CD4-positive, alpha-beta T cell treated with Interferon alpha-2 for 1 hour (primary cell): ENCODE measurements around the gene NUP160.
"Not testable (repeated sequence)": the region's sequence is repeated elsewhere in the genome, so short reads cannot be mapped to it uniquely, and the experiment has no call there.

Experiments
- DNase-seq, 2 donors: peaks; one replicate each; pipeline ENCODE4 v3.0.0-alpha.2; 2020 to 2022

Gene NUP160

DNA sequence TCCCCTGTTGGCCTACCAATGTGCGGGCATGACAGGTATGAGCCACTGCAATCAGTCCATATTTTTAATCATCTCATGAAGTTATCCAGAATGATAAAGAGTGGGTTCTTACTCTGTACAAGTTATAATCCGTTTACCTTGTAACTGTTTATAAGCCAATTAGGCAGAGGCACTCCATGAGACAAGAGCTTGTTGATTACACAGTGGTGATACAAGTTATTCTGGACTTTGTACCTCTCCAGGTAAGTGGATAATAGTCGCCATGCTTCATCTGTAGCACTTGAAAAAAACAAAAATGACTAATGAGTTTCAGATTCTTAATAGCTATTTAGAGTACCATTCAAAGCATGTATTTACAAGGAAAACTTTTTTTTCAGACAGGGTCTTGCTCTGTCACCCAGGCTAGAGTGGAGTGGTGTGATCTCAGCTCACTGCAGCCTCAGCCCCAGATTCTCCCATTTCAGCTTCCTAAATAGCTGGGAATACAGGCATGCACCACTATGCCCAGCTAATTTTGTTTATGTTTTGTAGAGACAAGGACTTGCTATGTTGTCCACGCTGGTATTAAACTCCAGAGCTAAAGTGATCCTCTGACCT lies 63.3 kb downstream of the NUP160 start:
- no peak for DNase-seq

- no peak for DNase-seq
Measured at GRCh38 chr11:47783087-47783610, 65.0 kb downstream of the NUP160 start.

DNA sequence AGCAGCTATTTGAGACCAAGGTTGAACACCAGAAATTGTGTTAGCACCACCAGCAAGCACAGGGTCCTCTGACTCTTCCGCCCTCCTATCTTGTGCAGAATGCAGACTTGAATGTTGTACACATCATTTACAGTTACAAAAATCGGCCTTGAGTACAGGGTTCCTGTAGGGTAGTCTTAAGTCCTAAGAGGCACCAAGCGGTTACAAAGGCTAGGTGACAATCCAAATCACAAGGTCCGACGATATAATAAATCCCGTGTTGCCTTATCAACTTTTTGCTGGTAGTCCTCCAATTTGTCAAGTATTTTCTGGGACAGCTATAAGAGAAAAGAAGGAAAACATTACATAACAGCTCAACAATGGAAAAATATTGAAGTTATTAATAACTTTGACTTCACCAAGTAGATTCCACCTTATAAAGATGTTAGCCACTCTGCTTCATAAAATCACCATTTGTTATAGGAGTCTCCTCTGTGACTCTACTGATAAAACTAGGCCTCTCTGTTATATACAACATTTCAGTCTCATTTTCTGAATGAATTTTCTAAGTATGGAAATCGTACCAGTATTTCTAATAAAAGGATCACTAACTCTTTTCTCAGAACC lies 69.2 kb downstream of the NUP160 start:
- no peak for DNase-seq

DNA sequence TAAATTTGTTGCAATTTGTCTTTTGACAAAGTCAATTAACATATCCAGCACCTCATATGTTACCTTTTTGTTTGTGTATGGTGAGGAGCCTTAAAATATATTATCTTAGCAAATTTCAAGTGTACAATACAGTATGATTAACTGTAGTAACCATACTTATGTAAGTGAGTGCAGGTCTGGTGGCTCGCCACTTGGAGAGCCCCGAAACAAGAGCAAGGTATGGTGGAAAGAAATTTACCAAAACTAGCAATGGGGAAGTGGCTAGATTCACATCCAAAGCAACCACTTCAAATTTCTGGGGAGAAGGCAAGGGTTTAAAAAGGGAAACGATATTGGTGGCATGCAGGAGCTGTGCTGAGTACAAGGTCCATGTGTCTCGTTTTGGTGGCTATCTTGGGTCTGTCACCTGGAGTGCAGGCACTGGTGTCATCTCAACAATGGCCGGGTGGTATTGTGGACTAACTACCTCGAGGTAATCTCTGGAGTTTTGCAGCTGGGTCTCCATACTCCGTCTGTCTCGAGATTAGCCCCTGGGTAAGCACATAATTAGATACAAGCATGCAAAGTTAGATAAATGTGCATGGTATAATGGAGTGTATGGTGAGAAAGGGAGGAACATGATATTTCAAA lies 72.8 kb downstream of the NUP160 start:
- no peak for DNase-seq

DNA sequence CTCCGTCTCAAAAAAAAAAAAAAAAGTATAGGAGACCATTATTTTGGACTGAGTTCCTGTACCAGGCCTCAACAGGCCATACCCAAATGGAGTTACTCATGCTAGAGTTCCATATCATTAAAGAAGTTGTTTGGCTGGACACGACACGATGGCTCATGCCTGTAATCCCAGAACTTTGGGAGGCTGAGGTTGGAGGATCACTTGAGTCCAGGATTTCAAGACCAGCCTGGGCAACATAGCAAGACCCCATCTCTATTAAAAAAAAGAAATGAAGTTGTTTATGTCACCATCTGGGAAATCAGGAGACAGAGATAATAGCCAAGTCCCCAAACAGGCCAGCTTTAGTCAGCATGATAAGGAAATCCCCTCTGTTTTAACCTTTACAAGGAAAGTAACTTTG lies 74.3 kb downstream of the NUP160 start:
- DNase-seq: no peak

DNA sequence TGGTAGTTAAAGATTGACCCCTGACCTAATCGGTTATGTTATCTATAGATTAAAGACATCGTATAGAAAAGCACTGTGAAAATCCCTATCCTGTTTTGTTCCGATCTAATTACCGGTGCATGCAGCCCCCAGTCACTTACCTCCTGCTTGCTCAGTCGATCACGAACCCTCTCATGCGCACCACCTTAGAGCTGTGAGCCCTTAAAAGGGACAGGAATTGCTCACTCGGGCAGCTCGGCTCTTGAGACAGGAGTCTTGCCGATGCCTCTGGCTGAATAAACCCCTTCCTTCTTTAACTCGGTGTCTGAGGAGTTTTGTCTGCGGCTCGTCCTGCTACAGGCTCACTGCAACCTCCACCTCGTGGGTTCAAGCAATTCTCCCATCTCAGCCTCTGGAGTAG lies 78.6 kb downstream of the NUP160 start:
- not testable (repeated sequence) for DNase-seq

DNA sequence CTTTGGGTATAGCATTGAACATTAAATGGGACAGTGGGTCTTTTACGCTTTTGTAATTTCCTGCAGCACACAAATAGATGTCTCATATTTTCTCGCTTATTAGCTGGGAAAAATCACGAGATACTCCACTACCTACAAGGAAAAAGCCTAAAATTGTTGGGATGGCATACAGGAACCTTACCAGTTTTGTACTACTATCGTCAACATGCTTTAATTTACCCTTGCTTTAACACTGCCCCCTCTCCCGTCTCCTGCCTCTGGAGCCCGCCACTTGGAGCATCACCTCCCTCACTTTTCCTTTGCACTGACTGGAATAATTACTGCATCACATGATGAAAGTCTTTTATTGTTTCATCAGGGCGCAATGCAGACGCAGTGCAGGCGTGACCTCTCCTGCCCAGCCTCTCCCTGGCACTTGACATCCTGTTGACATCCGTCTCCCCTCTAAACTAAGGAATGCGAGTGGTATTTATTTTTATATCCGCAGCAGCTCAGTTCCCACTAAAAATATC lies 80.0 kb downstream of the NUP160 start:
- DNase-seq: peak in 1 of 2 donors; percentile 31

GRCh38 chr11:47766509-47767227 lies 81.5 kb downstream of the NUP160 start:
- peak; percentile 71 to 80 for DNase-seq

DNA sequence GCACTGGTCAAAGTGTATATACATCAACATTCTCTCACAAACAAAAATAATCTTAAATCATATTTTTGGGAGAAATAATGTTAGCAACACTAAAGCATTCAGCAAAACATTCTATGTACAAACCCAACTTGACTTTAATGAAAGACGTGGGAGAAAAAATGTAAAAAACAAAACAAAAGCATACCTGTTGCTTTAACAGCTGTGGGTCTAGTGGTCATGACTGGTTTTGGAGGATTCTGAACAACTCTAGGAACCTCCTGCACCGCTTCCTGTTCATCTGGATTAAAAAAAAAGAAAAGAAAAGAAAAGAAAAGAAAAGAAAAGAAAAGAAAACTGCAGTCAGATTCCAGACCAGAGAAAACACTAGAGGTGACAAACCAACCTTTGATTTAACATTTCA lies 83.1 kb downstream of the NUP160 start:
- DNase-seq: peak in 1 of 2 donors; percentile 21

- not testable (repeated sequence) for DNase-seq
Measured at GRCh38 chr11:47759291-47759690, 88.9 kb downstream of the NUP160 start.

GRCh38 chr11:47756208-47756607 lies 91.9 kb downstream of the NUP160 start:
- DNase-seq: no peak

GRCh38 chr11:47750725-47751124 lies 97.4 kb downstream of the NUP160 start:
- no peak for DNase-seq

GRCh38 chr11:47742494-47742893 lies 105.7 kb downstream of the NUP160 start:
- DNase-seq: not testable (repeated sequence)

DNA sequence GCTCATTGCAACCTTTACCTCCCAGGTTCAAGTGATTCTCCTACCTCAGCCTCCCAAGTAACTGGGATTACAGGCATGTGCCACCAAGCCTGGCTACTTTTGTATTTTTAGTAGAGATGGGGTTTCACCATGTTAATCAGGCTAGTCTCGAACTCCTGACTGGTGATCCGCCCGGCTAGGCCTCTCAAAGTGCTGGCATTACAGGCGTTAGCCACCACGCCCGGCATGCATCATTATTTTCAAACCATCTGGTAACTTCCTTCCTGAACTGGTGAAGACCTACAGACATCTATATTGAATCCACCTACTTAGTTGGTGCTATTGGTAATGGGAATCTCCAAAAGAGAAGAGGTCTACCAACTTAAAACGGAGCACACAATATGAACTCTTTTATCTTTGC lies 110.3 kb downstream of the NUP160 start:
- DNase-seq: not testable (repeated sequence)

GRCh38 chr11:47732271-47732670 lies 115.9 kb downstream of the NUP160 start:
- no peak for DNase-seq

- no peak for DNase-seq
Measured at GRCh38 chr11:47731475-47731874, 116.7 kb downstream of the NUP160 start.
